C4-2B (cell line): ENCODE measurements around the gene FOXN4.
"Not testable (repeated sequence)": the region's sequence is repeated elsewhere in the genome, so short reads cannot be mapped to it uniquely, and the experiment has no call there.

Experiments used
- H3K27ac ChIP-seq: fragments of 450-650 bp; 2 replicates; pipeline ENCODE4 v1.5.1; 2017
- CTCF ChIP-seq: fragments of 450-650 bp; conservative IDR thresholded peaks from 2 replicates; pipeline ENCODE4 v1.5.1; 2017; ENCODE audit warnings: mild to moderate bottlenecking
- ZFX ChIP-seq: fragments of 450-650 bp; IDR thresholded peaks from 2 replicates; pipeline ENCODE4 v1.6.1; 2017

FOXN4 gene

GRCh38 chr12:109329686-109330085 is 20.6 kb upstream of the FOXN4 start:
- TF ChIP-seq CTCF = no peak
- TF ChIP-seq ZFX = no peak
- H3K27ac ChIP-seq = no peak overlapping the region

- TF ChIP-seq ZFX = no peak
- TF ChIP-seq CTCF = no peak
Measured at GRCh38 chr12:109329003-109329402, 19.9 kb upstream of the FOXN4 start.

GRCh38 chr12:109321294-109321693 is 12.2 kb upstream of the FOXN4 start:
- H3K27ac ChIP-seq = not testable (repeated sequence)

More at GRCh38 chr12:109329003-109329402, 19.9 kb upstream of the FOXN4 start:
- no peak overlapping the region for H3K27ac ChIP-seq

GRCh38 chr12:109310247-109311125 is 1.4 kb upstream of the FOXN4 start:
- TF ChIP-seq CTCF = no peak
- no peak for TF ChIP-seq ZFX
- H3K27ac ChIP-seq = peak overlapping the region; percentile 71

- TF ChIP-seq ZFX (no peak; the same call in 1 of the 2 replicates), CTCF (no peak)
- peak overlapping the region; percentile 71 for H3K27ac ChIP-seq
Measured at GRCh38 chr12:109309381-109310246, 530 bp upstream of the FOXN4 start.

- no peak overlapping the region; the same call in 1 of the 2 replicates for H3K27ac ChIP-seq
- TF ChIP-seq ZFX (no peak), CTCF (no peak)
Measured at GRCh38 chr12:109307051-109307450, 2.0 kb downstream of the FOXN4 start.

GRCh38 chr12:109305547-109305946 is 3.5 kb downstream of the FOXN4 start:
- no peak for TF ChIP-seq CTCF
- TF ChIP-seq ZFX = no peak
- H3K27ac ChIP-seq = no peak overlapping the region; the same call in 1 of the 2 replicates
